Cardiac fibroblast (primary cell): ENCODE results near the gene UBE2Z.

Experiments
- DNase-seq, 2 donors: peaks; one replicate each; pipeline versions ENCODE4 v3.0.0 to v3.0.0-alpha.2; 2010; ENCODE audit warnings: low read depth in 2 of 2
- H3K4me3 ChIP-seq, 2 donors: replicated peaks in 1 of 2; 1 replicate in 1 of 2; 2 replicates in 1 of 2; pipeline ENCODE4 v1.5.1; 2011; ENCODE audit warnings: low read depth in 2 of 2, low read length in 2 of 2, mild to moderate bottlenecking in 2 of 2, moderate library complexity in 1 of 2
- TF ChIP-seq, protein P1 (sequence below): IDR thresholded peaks from one replicate; pipeline ENCODE4 v1.5.1; 2011; ENCODE audit warnings: low read depth, mild to moderate bottlenecking, low read length, inconsistent platforms

UBE2Z gene

DNA sequence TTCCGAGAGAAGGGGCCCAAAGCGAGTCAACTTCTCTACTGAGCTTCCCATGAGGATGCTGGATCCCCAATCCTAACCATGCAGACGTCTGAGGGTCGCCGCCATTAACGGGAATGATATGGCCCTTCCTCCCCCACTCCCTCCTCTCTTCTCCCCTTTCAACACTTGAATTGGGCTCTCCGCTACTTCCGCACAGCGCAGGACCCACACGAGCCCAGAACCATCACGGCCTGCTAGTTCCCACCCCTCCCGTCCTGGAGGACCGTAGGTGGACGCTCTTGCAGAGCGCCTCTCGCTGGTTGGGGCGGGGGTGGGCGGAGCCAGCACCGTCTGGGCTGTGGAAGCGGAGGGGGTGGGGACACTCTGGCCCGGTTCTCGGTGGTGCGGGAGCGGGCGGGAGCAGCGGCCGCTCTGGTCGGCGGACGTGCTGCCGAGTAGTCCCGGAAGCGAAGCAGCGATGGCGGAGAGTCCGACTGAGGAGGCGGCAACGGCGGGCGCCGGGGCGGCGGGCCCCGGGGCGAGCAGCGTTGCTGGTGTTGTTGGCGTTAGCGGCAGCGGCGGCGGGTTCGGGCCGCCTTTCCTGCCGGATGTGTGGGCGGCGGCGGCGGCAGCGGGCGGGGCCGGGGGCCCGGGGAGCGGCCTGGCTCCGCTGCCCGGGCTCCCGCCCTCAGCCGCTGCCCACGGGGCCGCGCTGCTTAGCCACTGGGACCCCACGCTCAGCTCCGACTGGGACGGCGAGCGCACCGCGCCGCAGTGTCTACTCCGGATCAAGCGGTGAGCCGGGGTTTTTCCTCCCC, at the start of gene UBE2Z:
UBE2Z (plus strand) TSS at position 361 of the 797 bp plus-strand sequence; CDS start at position 458, 97 bp downstream.
- TF ChIP-seq, protein P1, sequence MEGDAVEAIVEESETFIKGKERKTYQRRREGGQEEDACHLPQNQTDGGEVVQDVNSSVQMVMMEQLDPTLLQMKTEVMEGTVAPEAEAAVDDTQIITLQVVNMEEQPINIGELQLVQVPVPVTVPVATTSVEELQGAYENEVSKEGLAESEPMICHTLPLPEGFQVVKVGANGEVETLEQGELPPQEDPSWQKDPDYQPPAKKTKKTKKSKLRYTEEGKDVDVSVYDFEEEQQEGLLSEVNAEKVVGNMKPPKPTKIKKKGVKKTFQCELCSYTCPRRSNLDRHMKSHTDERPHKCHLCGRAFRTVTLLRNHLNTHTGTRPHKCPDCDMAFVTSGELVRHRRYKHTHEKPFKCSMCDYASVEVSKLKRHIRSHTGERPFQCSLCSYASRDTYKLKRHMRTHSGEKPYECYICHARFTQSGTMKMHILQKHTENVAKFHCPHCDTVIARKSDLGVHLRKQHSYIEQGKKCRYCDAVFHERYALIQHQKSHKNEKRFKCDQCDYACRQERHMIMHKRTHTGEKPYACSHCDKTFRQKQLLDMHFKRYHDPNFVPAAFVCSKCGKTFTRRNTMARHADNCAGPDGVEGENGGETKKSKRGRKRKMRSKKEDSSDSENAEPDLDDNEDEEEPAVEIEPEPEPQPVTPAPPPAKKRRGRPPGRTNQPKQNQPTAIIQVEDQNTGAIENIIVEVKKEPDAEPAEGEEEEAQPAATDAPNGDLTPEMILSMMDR = no peak
- peak within 1 kb of the TSS; percentile 65 to 79 for H3K4me3 ChIP-seq
- peak; percentile 96 to 98 for DNase-seq

DNA sequence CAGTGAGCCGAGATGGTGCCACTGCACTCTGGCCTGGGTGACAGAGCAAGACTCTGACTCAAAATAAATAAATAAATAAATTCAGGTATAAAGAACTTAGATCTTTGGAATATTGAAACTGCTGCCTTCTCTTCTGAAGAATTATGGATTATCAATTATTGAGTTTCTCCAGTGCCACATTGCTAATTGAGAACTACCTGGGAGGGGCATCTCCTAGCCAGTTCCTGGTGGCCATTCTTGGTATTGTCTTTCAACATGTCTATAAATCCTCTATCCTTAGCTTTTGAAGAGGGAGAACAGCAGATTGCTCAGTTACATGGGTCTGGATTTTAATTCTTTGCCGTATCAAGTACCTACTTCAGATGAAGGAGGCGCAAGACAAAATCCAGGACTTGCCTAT, 48.2 kb upstream of the UBE2Z start:
- H3K4me3 ChIP-seq = no peak overlapping the region
- DNase-seq = no peak
- TF ChIP-seq, protein P1 = peak; percentile 32

DNA sequence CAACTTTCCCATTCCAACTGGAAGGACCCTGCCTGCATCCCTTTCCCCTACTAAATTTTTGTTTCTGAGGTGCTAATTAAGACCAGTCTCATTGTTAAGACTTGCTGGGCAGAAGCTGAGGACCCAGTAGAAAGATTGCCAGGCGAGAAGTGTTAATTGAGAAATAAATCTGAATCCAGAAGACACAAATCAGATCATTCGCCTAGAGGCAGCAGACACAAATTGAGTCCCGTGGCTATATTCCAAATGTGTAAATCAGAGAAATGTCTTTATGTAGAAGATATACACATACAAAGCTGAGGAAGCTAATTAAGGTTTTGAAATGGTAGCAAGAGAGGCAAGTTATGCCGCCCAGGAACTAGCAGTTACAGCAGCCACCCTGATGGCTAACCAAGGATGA, 47.8 kb upstream of the UBE2Z start:
- DNase-seq = no peak
- TF ChIP-seq, protein P1 = no peak
- H3K4me3 ChIP-seq = no peak overlapping the region

DNA sequence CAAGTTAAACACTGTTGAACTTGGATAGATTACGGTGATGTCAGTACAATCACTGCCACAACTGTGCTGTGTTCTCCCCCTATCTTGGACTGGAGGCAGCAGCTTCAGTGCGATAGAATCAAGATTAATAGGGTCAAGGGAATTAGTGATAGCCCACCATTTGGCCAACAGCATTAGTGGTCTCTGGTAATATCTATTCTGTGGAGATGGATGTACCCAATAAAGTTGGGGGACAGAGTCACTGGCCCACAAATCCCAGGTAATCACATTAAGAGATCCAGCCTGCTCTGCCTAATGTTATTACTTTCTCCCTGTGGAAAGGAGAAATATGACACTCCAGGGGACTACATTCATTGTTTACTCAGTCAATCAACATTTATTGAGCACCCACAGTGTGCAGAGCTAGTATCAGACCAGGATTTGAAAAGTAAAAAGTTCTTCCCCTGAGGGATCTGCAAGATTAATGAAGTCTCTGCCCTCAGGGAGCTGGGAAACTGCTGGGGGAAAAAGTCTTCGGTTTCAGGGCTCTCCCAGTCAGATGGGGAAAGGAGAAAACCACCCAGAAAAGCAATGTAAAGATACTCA, 39.2 kb upstream of the UBE2Z start:
- no peak overlapping the region for H3K4me3 ChIP-seq
- TF ChIP-seq, protein P1 = no peak
- no peak for DNase-seq

DNA sequence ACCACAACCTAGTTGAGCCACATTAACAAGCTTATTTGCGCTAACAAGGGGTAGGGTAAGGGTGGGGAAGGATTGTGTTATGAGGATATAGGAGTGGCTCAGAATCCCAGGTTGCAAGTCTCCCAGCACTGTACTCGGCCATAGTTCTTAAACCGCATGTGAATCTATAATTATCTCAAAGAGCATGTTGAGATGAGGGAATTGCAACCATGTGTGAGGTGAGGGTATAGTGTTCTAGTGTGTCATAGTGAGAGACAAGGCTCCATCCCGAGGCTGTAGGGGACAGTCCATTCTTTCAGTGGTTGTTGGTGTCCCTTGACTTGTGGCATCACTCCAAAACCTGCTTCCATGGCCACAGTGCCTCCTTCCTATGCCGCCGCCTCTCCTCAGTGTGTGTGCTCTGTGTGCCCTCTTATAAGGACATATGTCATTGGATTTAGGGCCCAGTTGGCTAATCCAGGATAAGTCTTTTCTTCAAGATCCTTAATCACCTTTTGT, 38.3 kb upstream of the UBE2Z start:
- H3K4me3 ChIP-seq = no peak overlapping the region
- DNase-seq = no peak
- TF ChIP-seq, protein P1 = no peak

DNA sequence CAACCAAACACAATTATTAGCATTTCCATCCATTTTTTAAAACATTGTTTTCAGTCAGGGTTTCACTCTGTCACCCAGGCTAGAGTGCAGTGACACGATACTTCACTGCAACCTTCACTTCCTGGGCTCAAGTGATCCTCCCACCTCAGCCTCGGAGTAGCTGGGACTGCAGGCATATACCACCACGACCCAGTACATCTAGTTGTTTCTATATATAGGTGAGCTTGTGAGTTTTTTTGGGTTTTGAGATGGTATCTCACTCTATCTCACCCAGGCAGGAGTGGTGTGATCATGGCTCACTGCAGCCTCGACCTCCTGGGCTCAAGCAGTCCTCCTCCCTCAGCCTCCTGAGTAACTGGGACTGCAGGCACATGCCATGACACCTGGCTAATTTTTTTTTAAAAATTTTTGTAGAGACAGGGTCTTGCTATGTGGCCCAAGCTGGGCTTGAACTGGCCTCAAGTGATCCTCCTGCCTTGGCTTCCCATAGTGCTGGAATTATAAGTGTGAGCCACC, 37.1 kb upstream of the UBE2Z start:
- no peak overlapping the region for H3K4me3 ChIP-seq
- DNase-seq = no peak
- TF ChIP-seq, protein P1 = no peak
